GM12878 (cell line): ENCODE data around the gene SIN3A. TPM values are rescaled to one million over a fixed set of nuclear protein-coding genes. Genes with fewer than 3 reads are reported as not detected.

Experiments used
- ATAC-seq: fragments of 200-7000 bp; cut with Tn5 transposase; 3 replicates; pipeline ENCODE4 v1.9.1; 2020; ENCODE audit warnings: mild to moderate bottlenecking, moderate library complexity
- BruUV-seq: library from RNA; stranded (reverse); fragments of 400-500 nt; replicated peaks from 2 replicates; lab custom pipeline; 2021; lab: Mats Ljungman, UMichigan
- CTCF ChIA-PET: fragments of 300-600 bp; sonication (Branson Sonifier 250); formaldehyde crosslinking; extraction: SDS; loops from one replicate; lab custom pipeline; 2021; ENCODE audit warnings: inconsistent platforms; lab: Yijun Ruan, JAX
- POLR2A ChIA-PET: fragments of 350-600 bp; formaldehyde crosslinking; extraction: SDS; loops from one replicate; lab custom pipeline; 2021; ENCODE audit warnings: inconsistent platforms; lab: Charles Lee
- RAD21 ChIA-PET: fragments of 300-600 bp; sonication (Branson Sonifier 250); formaldehyde crosslinking; loops from one replicate; lab custom pipeline; 2023; ENCODE audit warnings: antibody characterized with exemption; ENCODE audit not compliant: unreplicated experiment; lab: Charles Lee
- SMC1A ChIA-PET: fragments of 300-600 bp; sonication (Branson Sonifier 250); formaldehyde crosslinking; loops from one replicate; lab custom pipeline; 2023; ENCODE audit not compliant: unreplicated experiment, uncharacterized antibody; lab: Charles Lee
- DNase-seq: peaks from one replicate; pipeline ENCODE4 v3.0.0-alpha.2; 2011; ENCODE audit warnings: low read depth, low spot score
- FAIRE-seq: peaks from 3 replicates; lab custom pipeline; 2011; peaks lifted over from hg19 to GRCh38; lab: Jason Lieb, UNC
- H2AFZ ChIP-seq: 2 replicates; pipeline ENCODE4 v1.6.0; 2011; ENCODE audit warnings: low read depth, low read length, control low read depth; ENCODE audit not compliant: control insufficient read depth
- H3K27ac ChIP-seq: 2 replicates; pipeline ENCODE4 v1.5.1; 2011; ENCODE audit warnings: control low read depth; ENCODE audit not compliant: control insufficient read depth, insufficient read depth
- H3K27me3 ChIP-seq, 2 experiments: replicated peaks in 1 of 2; 2 replicates each; pipeline versions ENCODE4 v1.6.0 to v1.6.1; 2011; ENCODE audit warnings: low read length in 1 of 2; ENCODE audit not compliant: control insufficient read depth in 2 of 2, insufficient read depth in 2 of 2
- H3K36me3 ChIP-seq, 2 experiments: 2 replicates each; pipeline ENCODE4 v1.5.1; 2011; ENCODE audit warnings: low read length in 1 of 2; ENCODE audit not compliant: control insufficient read depth in 2 of 2, insufficient read depth in 2 of 2
- H3K4me1 ChIP-seq: 2 replicates; pipeline ENCODE4 v1.6.1; 2011; ENCODE audit warnings: mild to moderate bottlenecking, low read length, moderate library complexity, mixed read lengths; ENCODE audit not compliant: control insufficient read depth, insufficient read depth
- H3K4me2 ChIP-seq: 2 replicates; pipeline ENCODE4 v1.6.0; 2011; ENCODE audit warnings: control low read depth; ENCODE audit not compliant: control insufficient read depth, insufficient read depth
- H3K4me3 ChIP-seq: fragments of 200-600 bp; sonication (generic); 2 replicates; pipeline ENCODE4 v1.5.1; 2016
- H3K79me2 ChIP-seq: 2 replicates; pipeline ENCODE4 v1.6.0; 2011; ENCODE audit warnings: low read length; ENCODE audit not compliant: control insufficient read depth, insufficient read depth
- H3K9ac ChIP-seq: 2 replicates; pipeline ENCODE4 v1.8.0; 2011; ENCODE audit warnings: low read length, control low read depth, mixed read lengths; ENCODE audit not compliant: control insufficient read depth, insufficient read depth
- H3K9me3 ChIP-seq: replicated peaks from 3 replicates; pipeline ENCODE4 v1.5.1; 2011; ENCODE audit warnings: mild to moderate bottlenecking, low read length; ENCODE audit not compliant: control insufficient read depth, insufficient read depth
- H4K20me1 ChIP-seq: 2 replicates; pipeline ENCODE4 v1.6.0; 2011; ENCODE audit not compliant: control insufficient read depth, insufficient read depth
- BACH1 ChIP-seq: fragments of 450-650 bp; IDR thresholded peaks from 2 replicates; pipeline ENCODE4 v1.6.1; 2017; ENCODE audit warnings: mild to moderate bottlenecking, borderline replicate concordance
- BMI1 ChIP-seq: fragments of 450-650 bp; IDR thresholded peaks from 2 replicates; pipeline ENCODE4 v1.6.1; 2016; ENCODE audit warnings: mild to moderate bottlenecking, moderate library complexity, borderline replicate concordance
- CBFB ChIP-seq: IDR thresholded peaks from 2 replicates; pipeline ENCODE4 v1.6.1; 2016; ENCODE audit warnings: antibody characterized with exemption, low read depth
- CBX3 ChIP-seq: fragments of 200-600 bp; sonication (generic); IDR thresholded peaks from 2 replicates; pipeline ENCODE4 v1.6.1; 2016; ENCODE audit warnings: low read depth, borderline replicate concordance
- CBX5 ChIP-seq: sonication (generic); IDR thresholded peaks from 2 replicates; pipeline ENCODE4 v1.6.1; 2016; ENCODE audit warnings: low read depth, moderate library complexity, mild to moderate bottlenecking, inconsistent platforms
- EGR1 ChIP-seq, 2 experiments: IDR thresholded peaks; 1 replicate in 1 of 2; 2 replicates in 1 of 2; pipeline ENCODE4 v1.6.1; 2011 to 2012; ENCODE audit warnings: low read depth in 2 of 2, low read length in 2 of 2, borderline replicate concordance in 1 of 2, mild to moderate bottlenecking in 1 of 2, moderate library complexity in 1 of 2
- ESRRA ChIP-seq: IDR thresholded peaks from 2 replicates; pipeline ENCODE4 v1.6.1; 2012; ENCODE audit warnings: mild to moderate bottlenecking, low read length, improper control_type of control experiment
- ETV6 ChIP-seq, 2 experiments: fragments of 450-650 bp in 1 of 2; IDR thresholded peaks in 1 of 2; conservative IDR thresholded peaks in 1 of 2; 2 replicates each; pipeline ENCODE4 v1.6.1; 2014; ENCODE audit warnings: antibody characterized with exemption in 1 of 2, borderline replicate concordance in 1 of 2, low read depth in 1 of 2, mild to moderate bottlenecking in 1 of 2, moderate library complexity in 1 of 2
- EZH2 ChIP-seq: IDR thresholded peaks from 2 replicates; pipeline ENCODE4 v1.6.1; 2012; ENCODE audit warnings: low read depth, mild to moderate bottlenecking, control low read depth, inconsistent platforms, low read length, borderline replicate concordance; ENCODE audit not compliant: control insufficient read depth
- FOXK2 ChIP-seq: fragments of 450-650 bp; IDR thresholded peaks from 2 replicates; pipeline ENCODE4 v1.6.1; 2017; ENCODE audit warnings: mild to moderate bottlenecking, moderate library complexity
- GABPA ChIP-seq: IDR thresholded peaks from 2 replicates; pipeline ENCODE4 v1.6.1; 2014; ENCODE audit warnings: antibody characterized with exemption, low read depth, mild to moderate bottlenecking, inconsistent platforms
- HDAC6 ChIP-seq: fragments of 200-600 bp; sonication (generic); IDR thresholded peaks from one replicate; pipeline ENCODE4 v1.8.0; 2017; ENCODE audit warnings: antibody characterized with exemption; ENCODE audit not compliant: unreplicated experiment
- MEF2B ChIP-seq: fragments of 450-650 bp; IDR thresholded peaks from 2 replicates; pipeline ENCODE4 v1.6.1; 2018; ENCODE audit warnings: mild to moderate bottlenecking, moderate library complexity; ENCODE audit not compliant: partially characterized antibody, poor library complexity, severe bottlenecking
- MLLT1 ChIP-seq: fragments of 450-650 bp; IDR thresholded peaks from 2 replicates; pipeline ENCODE4 v1.6.1; 2016; ENCODE audit warnings: mild to moderate bottlenecking
- PAX8 ChIP-seq: fragments of 450-650 bp; IDR thresholded peaks from 2 replicates; pipeline ENCODE4 v1.6.1; 2017; ENCODE audit warnings: mild to moderate bottlenecking, moderate library complexity
- POLR2A ChIP-seq: IDR thresholded peaks from 2 replicates; pipeline ENCODE4 v1.6.1; 2011; ENCODE audit warnings: low read depth, mild to moderate bottlenecking, low read length
- RELB ChIP-seq: fragments of 450-650 bp; IDR thresholded peaks from 2 replicates; pipeline ENCODE4 v1.6.1; 2017; ENCODE audit warnings: low read depth, mild to moderate bottlenecking, moderate library complexity
- SREBF2 ChIP-seq: IDR thresholded peaks from 2 replicates; pipeline ENCODE4 v1.6.1; 2012; ENCODE audit warnings: mild to moderate bottlenecking, low read length
- SRF ChIP-seq, 2 experiments: IDR thresholded peaks; 2 replicates each; pipeline ENCODE4 v1.6.1; 2011; ENCODE audit warnings: low read depth in 2 of 2, low read length in 2 of 2, mild to moderate bottlenecking in 1 of 2, moderate library complexity in 1 of 2
- TAF1 ChIP-seq: IDR thresholded peaks from 2 replicates; pipeline ENCODE4 v1.6.1; 2011; ENCODE audit warnings: mild to moderate bottlenecking, low read depth, low read length, borderline replicate concordance
- TARDBP ChIP-seq: IDR thresholded peaks from 2 replicates; pipeline ENCODE4 v1.6.1; 2016; ENCODE audit warnings: borderline replicate concordance
- WGBS: methylation state at CpG from one replicate; pipeline ENCODE4 v1.1.6; 2016; ENCODE audit warnings: low lambda C conversion rate; ENCODE audit not compliant: insufficient replicate concordance, insufficient coverage; ENCODE audit errors: missing lambda C conversion rate; 5-methylcytosine and 5-hydroxymethylcytosine counted together
- in situ Hi-C: fragments of 300-500 bp; cut with MboI; formaldehyde crosslinking; loops from 9 replicates; pipeline ENCODE4 v1.14.3; 2018; ENCODE audit warnings: mixed read lengths
- intact Hi-C: fragments of 100-400 bp; cut with micrococcal nuclease; formaldehyde crosslinking; loops from one replicate; pipeline ENCODE4 v1.14.2; 2022; ENCODE audit not compliant: unreplicated experiment
- polyA plus RNA-seq, 11 experiments: library from polyadenylated mRNA; depleted of rRNA in 4 of 11; unstranded in 6 of 11; stranded (reverse) in 5 of 11; fragments of >200 nt; fragmentation: Nextera tagmentation in 4 of 11; fragmentation: Illumina TruSeq in 1 of 11; extraction: Ambion mirVana in 4 of 11; extraction: Trizol in 1 of 11; gene quantifications; 1 replicate in 1 of 11; 2 replicates in 10 of 11; pipeline versions ENCODE4 v1.2.1 to v1.2.3, GENCODE V29; 2011 to 2016; ENCODE audit warnings: inconsistent platforms in 2 of 11, missing spikeins in 2 of 11, low read depth in 1 of 11
- total RNA-seq, 4 experiments: library from RNA; depleted of rRNA in 3 of 4; stranded (reverse); fragments of >200 nt in 3 of 4; fragmentation: Illumina TruSeq in 1 of 4; extraction: Trizol in 1 of 4; gene quantifications; 2 replicates each; pipeline versions ENCODE4 v1.2.1 to v1.2.3, GENCODE V29; 2013 to 2021
- TF ChIP-seq, protein P1 (sequence below): fragments of 450-650 bp; IDR thresholded peaks from 2 replicates; pipeline ENCODE4 v1.6.1; 2016; ENCODE audit warnings: mild to moderate bottlenecking

Gene SIN3A
- total and polyA plus RNA-seq, 10 of the 15 experiments (the other 5 are each of a cell fraction or from before 2014, with no cell fraction given), result 6.4 to 62.2 (median 29.2) TPM

DNA sequence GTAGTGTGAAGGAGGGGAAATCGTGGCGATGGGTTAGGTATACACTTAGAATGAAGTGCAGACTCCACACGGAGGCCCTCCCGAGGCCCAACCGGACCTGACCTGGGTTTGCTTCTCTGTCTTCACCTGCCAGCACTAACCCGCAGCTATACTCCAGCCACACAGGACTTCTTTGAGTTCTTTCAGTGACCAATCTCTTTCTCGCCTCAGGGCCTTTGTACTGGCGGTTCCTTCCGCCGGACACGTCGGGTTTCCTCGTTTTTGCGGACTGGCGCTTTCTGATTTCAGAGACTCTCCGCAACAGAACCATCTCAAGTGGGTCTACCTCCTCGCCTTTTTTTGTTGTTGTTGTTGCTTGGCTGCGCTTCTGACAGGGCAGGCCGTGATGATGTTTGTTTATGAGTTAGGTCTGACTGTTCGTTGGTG lies 104.7 kb downstream of the SIN3A start, which contains the start of gene NEIL1:
Gene NEIL1 (plus strand): TSS at position 244 of the 426 bp plus-strand sequence. CDS start 1,867 bp downstream, outside the sequence.
- SMC1A ChIA-PET, result no interaction called here
- 18% methylated on average over 20 of the region's 20 CpGs for WGBS
- H3K9ac ChIP-seq, result peak within 1 kb of the TSS; percentile 35; the same call in 1 of the 2 replicates
- TF ChIP-seq SREBF2 (no peak), BMI1 (no peak), PAX8 (no peak), TAF1 (peak; percentile 13; the same call in 1 of the 2 replicates), CBX3 (no peak), MLLT1 (0 out of 2 replicates have a peak, but pooled peaks have one; percentile 16), CBFB (no peak), TARDBP (no peak), MEF2B (no peak), GABPA (no peak), FOXK2 (no peak), POLR2A (no peak), BACH1 (no peak), CBX5 (no peak), SRF (IDR thresholded peaks at IDR 0.05; ENCODE audit: low read depth in 2 of 2, low read length in 2 of 2) (no peak), EGR1 (IDR thresholded peaks at IDR 0.05; ENCODE audit: borderline replicate concordance in 1 of 2, low read depth in 2 of 2, low read length in 2 of 2) (no peak), EZH2 (no peak), ESRRA (no peak), HDAC6 (no peak), ETV6 (conservative IDR thresholded peaks at IDR 0.05 in 1 of 2, IDR thresholded peaks at IDR 0.05 in 1 of 2; ENCODE audit: borderline replicate concordance in 1 of 2, low read depth in 1 of 2) (no peak), RELB (peak; percentile 11; the same call in 1 of the 2 replicates)
- TF ChIP-seq, protein P1, sequence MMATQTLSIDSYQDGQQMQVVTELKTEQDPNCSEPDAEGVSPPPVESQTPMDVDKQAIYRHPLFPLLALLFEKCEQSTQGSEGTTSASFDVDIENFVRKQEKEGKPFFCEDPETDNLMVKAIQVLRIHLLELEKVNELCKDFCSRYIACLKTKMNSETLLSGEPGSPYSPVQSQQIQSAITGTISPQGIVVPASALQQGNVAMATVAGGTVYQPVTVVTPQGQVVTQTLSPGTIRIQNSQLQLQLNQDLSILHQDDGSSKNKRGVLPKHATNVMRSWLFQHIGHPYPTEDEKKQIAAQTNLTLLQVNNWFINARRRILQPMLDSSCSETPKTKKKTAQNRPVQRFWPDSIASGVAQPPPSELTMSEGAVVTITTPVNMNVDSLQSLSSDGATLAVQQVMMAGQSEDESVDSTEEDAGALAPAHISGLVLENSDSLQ, result no peak; the same call in 1 of the 2 replicates

More for the DNA sequence above, 104.7 kb downstream of the SIN3A start, which contains the start of gene NEIL1:
- peak within 1 kb of the TSS; percentile 66 for H3K4me3 ChIP-seq
- ChIA-PET CTCF (no interaction called here), RAD21 (no interaction called here), POLR2A (no interaction called here)
- no peaks in the 10 kb centered on the region for H3K36me3 ChIP-seq
- in situ Hi-C loops, result no loop called here
- FAIRE-seq (no peak), ATAC-seq (no peak; the same call in 2 of the 3 replicates), DNase-seq (no peak)
- H3K4me2 ChIP-seq, result peak within 1 kb of the TSS; percentile 95
- no peaks in the 10 kb centered on the region for H3K79me2 ChIP-seq
- peak within 1 kb of the TSS; percentile 69 for H2AFZ ChIP-seq
- no TSS peak for BruUV-seq
- no peak within 1 kb of the TSS for H3K27ac ChIP-seq
- peaks cover 4 to 11% of the 10 kb centered on the region in 2 experiments for H3K27me3 ChIP-seq
- no peaks in the 10 kb centered on the region for H4K20me1 ChIP-seq
- peaks cover 23% of the 10 kb centered on the region for H3K4me1 ChIP-seq
- H3K9me3 ChIP-seq, result peaks cover 15% of the 10 kb centered on the region; the same call in 2 of the 3 replicates
- intact Hi-C loops, result no loop called here
